GM21515 (cell line): ENCODE results near the gene ARID5A.
"Not testable (repeated sequence)": the region's sequence is repeated elsewhere in the genome, so short reads cannot be mapped to it uniquely, and the experiment has no call there.

Experiments
- ATAC-seq: cut with Tn5 transposase; IDR thresholded peaks from one replicate; pipeline ENCODE4 v1.9.1; 2021; ENCODE audit not compliant: unreplicated experiment

Gene ARID5A

GRCh38 chr2:96554293-96555145, 18.0 kb downstream of the ARID5A start:
- ATAC-seq, result no peak

- ATAC-seq, result no peak
Measured at GRCh38 chr2:96555146-96555610, 18.6 kb downstream of the ARID5A start.

- no peak for ATAC-seq
Measured at GRCh38 chr2:96556441-96557330, 20.1 kb downstream of the ARID5A start.

GRCh38 chr2:96557421-96557820, 20.9 kb downstream of the ARID5A start:
- ATAC-seq, result not testable (repeated sequence)

GRCh38 chr2:96558061-96558460, 21.5 kb downstream of the ARID5A start:
- ATAC-seq, result no peak

GRCh38 chr2:96558485-96558884, 21.9 kb downstream of the ARID5A start:
- no peak for ATAC-seq

- no peak for ATAC-seq
Measured at GRCh38 chr2:96564026-96564425, 27.5 kb downstream of the ARID5A start.

GRCh38 chr2:96564563-96564962, 28.0 kb downstream of the ARID5A start:
- no peak for ATAC-seq

- ATAC-seq, result no peak
Measured at GRCh38 chr2:96565111-96565510, 28.6 kb downstream of the ARID5A start.

GRCh38 chr2:96568094-96568493, 31.5 kb downstream of the ARID5A start:
- no peak for ATAC-seq

- ATAC-seq, result no peak
Measured at GRCh38 chr2:96574364-96574763, 37.8 kb downstream of the ARID5A start.

- no peak for ATAC-seq
Measured at GRCh38 chr2:96575785-96576456, 39.4 kb downstream of the ARID5A start.

- no peak for ATAC-seq
Measured at GRCh38 chr2:96577501-96577900, 40.9 kb downstream of the ARID5A start.

- no peak for ATAC-seq
Measured at GRCh38 chr2:96578731-96579130, 42.2 kb downstream of the ARID5A start.

- no peak for ATAC-seq
Measured at GRCh38 chr2:96579422-96579821, 42.9 kb downstream of the ARID5A start.

GRCh38 chr2:96580771-96581170, 44.2 kb downstream of the ARID5A start:
- ATAC-seq, result no peak

- no peak for ATAC-seq
Measured at GRCh38 chr2:96584017-96584416, 47.5 kb downstream of the ARID5A start.

GRCh38 chr2:96587843-96588242, 51.3 kb downstream of the ARID5A start:
- no peak for ATAC-seq

- ATAC-seq, result no peak
Measured at GRCh38 chr2:96591054-96591453, 54.5 kb downstream of the ARID5A start.

- no peak for ATAC-seq
Measured at GRCh38 chr2:96591494-96591893, 54.9 kb downstream of the ARID5A start.

GRCh38 chr2:96594282-96594681, 57.7 kb downstream of the ARID5A start:
- ATAC-seq, result no peak
